ENCODE results near the gene ADM. TPM values are rescaled to one million over a fixed set of nuclear protein-coding genes. Genes with fewer than 3 reads are reported as not detected.

Gene ADM
- polyA plus RNA-seq, 3 donors, result 9.5 to 224 (median 20.0) TPM

DNA sequence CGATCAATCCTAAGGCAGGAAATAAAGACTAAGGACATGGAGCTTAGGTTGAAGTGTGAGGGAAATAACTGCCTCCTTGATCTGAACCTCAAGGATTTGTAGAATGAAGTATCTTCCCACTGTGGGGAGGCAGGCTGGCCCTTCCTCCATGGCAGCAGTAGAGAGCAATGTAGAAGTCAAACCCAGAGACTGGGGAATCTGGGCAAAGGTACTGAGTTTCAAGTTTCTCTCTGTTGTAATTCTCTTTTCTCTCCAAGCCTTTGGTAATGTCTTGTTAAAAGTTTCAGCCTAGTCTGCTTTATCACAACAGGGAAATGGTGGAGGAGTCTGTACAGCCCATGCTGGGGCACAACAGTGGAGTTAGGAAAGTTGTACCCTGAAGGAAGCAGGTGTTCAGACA lies 49.5 kb downstream of the ADM start:
- Mint-ChIP-seq H3K4me1 (no peaks in the 10 kb centered on the region), H3K4me3 (no peak overlapping the region), H3K9me3 (peaks cover 0 to 8% (median 0%) of the 10 kb centered on the region in 7 donors), H3K27me3 (ENCODE audit: low read depth in 3 of 3) (peaks cover 0 to 3% (median 3%) of the 10 kb centered on the region in 3 donors), H3K36me3 (no peaks in the 10 kb centered on the region), H3K27ac (no peak overlapping the region)
- no peak overlapping the region for H3K4me3 ChIP-seq (replicated peaks in 1 of 3; ENCODE audit: low read depth in 2 of 3, low read length in 3 of 3)
- no peaks in the 10 kb centered on the region for H3K27me3 ChIP-seq (ENCODE audit: control insufficient read depth in 2 of 2, insufficient read depth in 2 of 2, low read length in 2 of 2)
- H3K4me2 ChIP-seq (replicated peaks; ENCODE audit: extremely low read depth, low read length, poor library complexity, severe bottlenecking), result no peak overlapping the region
- H3K9ac ChIP-seq (ENCODE audit: insufficient read depth, low read length, poor library complexity, severe bottlenecking), result no peak overlapping the region
- no CpG with 5 or more reads among the region's 1 CpG for WGBS (ENCODE audit: insufficient coverage)
- no peaks in the 10 kb centered on the region for H4K20me1 ChIP-seq (ENCODE audit: insufficient read depth, low read length)
- H3K79me2 ChIP-seq (ENCODE audit: insufficient read depth, low read length), result no peaks in the 10 kb centered on the region
- H3K4me1 ChIP-seq (ENCODE audit: control insufficient read depth in 1 of 2, insufficient read depth in 2 of 2, low read length in 2 of 2), result no peaks in the 10 kb centered on the region
- TF ChIP-seq, protein P1, sequence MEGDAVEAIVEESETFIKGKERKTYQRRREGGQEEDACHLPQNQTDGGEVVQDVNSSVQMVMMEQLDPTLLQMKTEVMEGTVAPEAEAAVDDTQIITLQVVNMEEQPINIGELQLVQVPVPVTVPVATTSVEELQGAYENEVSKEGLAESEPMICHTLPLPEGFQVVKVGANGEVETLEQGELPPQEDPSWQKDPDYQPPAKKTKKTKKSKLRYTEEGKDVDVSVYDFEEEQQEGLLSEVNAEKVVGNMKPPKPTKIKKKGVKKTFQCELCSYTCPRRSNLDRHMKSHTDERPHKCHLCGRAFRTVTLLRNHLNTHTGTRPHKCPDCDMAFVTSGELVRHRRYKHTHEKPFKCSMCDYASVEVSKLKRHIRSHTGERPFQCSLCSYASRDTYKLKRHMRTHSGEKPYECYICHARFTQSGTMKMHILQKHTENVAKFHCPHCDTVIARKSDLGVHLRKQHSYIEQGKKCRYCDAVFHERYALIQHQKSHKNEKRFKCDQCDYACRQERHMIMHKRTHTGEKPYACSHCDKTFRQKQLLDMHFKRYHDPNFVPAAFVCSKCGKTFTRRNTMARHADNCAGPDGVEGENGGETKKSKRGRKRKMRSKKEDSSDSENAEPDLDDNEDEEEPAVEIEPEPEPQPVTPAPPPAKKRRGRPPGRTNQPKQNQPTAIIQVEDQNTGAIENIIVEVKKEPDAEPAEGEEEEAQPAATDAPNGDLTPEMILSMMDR (IDR thresholded peaks at IDR 0.05), result no peak
- H3K27ac ChIP-seq (ENCODE audit: low read depth in 1 of 2, low read length in 2 of 2), result no peak overlapping the region
- intact Hi-C loops (cut with micrococcal nuclease), result no loop called here
- DNase-seq, result no peak
- no peaks in the 10 kb centered on the region for H3K9me3 ChIP-seq (replicated peaks in 1 of 2; ENCODE audit: control insufficient read depth in 1 of 2, insufficient read depth in 1 of 2, low read length in 2 of 2)
- H2AFZ ChIP-seq (ENCODE audit: insufficient read depth, low read depth, low read length, poor library complexity, severe bottlenecking), result no peak overlapping the region
- no peaks in the 10 kb centered on the region for H3K36me3 ChIP-seq (replicated peaks in 1 of 2; ENCODE audit: control insufficient read depth in 1 of 2, insufficient read depth in 2 of 2, low read length in 2 of 2)

DNA sequence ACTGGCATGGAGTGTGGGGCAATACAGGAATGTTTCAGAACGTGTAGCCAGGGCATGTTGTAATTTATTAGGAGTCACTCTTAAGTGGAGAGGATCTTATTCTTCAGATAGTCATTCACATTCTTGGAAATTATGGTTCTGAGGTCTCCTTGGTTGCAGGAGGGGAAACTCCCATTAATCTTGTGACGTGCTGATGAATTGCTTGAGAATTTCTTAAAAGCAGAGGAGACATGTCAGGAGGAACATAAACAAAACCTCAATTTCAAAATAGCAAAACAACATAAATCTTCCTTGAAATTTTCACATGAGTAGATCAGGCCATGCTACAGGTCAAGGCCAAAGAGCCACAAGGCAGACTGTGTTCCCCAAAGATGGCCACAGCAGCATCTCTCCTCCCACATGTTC lies 50.4 kb downstream of the ADM start:
- H3K9me3 Mint-ChIP-seq, result peaks cover 0 to 13% (median 3%) of the 10 kb centered on the region in 7 donors
- peak in 1 of 3 donors; percentile 42 for DNase-seq
- H2AFZ ChIP-seq (ENCODE audit: insufficient read depth, low read depth, low read length, poor library complexity, severe bottlenecking), result no peak overlapping the region
- no peak overlapping the region for H3K4me2 ChIP-seq (replicated peaks; ENCODE audit: extremely low read depth, low read length, poor library complexity, severe bottlenecking)
- H3K4me3 Mint-ChIP-seq, result no peak overlapping the region
- H3K9ac ChIP-seq (ENCODE audit: insufficient read depth, low read length, poor library complexity, severe bottlenecking), result no peak overlapping the region
- no peaks in the 10 kb centered on the region for H3K27me3 ChIP-seq (ENCODE audit: control insufficient read depth in 2 of 2, insufficient read depth in 2 of 2, low read length in 2 of 2)
- no peaks in the 10 kb centered on the region for H3K4me1 ChIP-seq (ENCODE audit: control insufficient read depth in 1 of 2, insufficient read depth in 2 of 2, low read length in 2 of 2)
- H3K27me3 Mint-ChIP-seq (ENCODE audit: low read depth in 3 of 3), result peaks cover 0 to 3% (median 3%) of the 10 kb centered on the region in 3 donors
- no CpG with 5 or more reads among the region's 2 CpGs for WGBS (ENCODE audit: insufficient coverage)
- TF ChIP-seq, protein P1 (IDR thresholded peaks at IDR 0.05), result no peak
- H4K20me1 ChIP-seq (ENCODE audit: insufficient read depth, low read length), result no peaks in the 10 kb centered on the region
- no peaks in the 10 kb centered on the region for H3K36me3 Mint-ChIP-seq
- no peaks in the 10 kb centered on the region for H3K36me3 ChIP-seq (replicated peaks in 1 of 2; ENCODE audit: control insufficient read depth in 1 of 2, insufficient read depth in 2 of 2, low read length in 2 of 2)
- intact Hi-C loops (cut with micrococcal nuclease), result no loop called here
- H3K4me1 Mint-ChIP-seq, result no peaks in the 10 kb centered on the region
- H3K27ac Mint-ChIP-seq, result no peak overlapping the region
- no peaks in the 10 kb centered on the region for H3K9me3 ChIP-seq (replicated peaks in 1 of 2; ENCODE audit: control insufficient read depth in 1 of 2, insufficient read depth in 1 of 2, low read length in 2 of 2)
- no peaks in the 10 kb centered on the region for H3K79me2 ChIP-seq (ENCODE audit: insufficient read depth, low read length)
- H3K27ac ChIP-seq (ENCODE audit: low read depth in 1 of 2, low read length in 2 of 2), result no peak overlapping the region
- H3K4me3 ChIP-seq (replicated peaks in 1 of 3; ENCODE audit: low read depth in 2 of 3, low read length in 3 of 3), result no peak overlapping the region

Measured in CD14-positive monocyte (primary cell).